CD4-positive, alpha-beta T cell treated with Interleukin-15 for 1 hour (primary cell): ENCODE results near the gene RAB6B.

Experiments used
- DNase-seq: peaks from one replicate; pipeline ENCODE4 v3.0.0-alpha.2; 2020

RAB6B gene

DNA sequence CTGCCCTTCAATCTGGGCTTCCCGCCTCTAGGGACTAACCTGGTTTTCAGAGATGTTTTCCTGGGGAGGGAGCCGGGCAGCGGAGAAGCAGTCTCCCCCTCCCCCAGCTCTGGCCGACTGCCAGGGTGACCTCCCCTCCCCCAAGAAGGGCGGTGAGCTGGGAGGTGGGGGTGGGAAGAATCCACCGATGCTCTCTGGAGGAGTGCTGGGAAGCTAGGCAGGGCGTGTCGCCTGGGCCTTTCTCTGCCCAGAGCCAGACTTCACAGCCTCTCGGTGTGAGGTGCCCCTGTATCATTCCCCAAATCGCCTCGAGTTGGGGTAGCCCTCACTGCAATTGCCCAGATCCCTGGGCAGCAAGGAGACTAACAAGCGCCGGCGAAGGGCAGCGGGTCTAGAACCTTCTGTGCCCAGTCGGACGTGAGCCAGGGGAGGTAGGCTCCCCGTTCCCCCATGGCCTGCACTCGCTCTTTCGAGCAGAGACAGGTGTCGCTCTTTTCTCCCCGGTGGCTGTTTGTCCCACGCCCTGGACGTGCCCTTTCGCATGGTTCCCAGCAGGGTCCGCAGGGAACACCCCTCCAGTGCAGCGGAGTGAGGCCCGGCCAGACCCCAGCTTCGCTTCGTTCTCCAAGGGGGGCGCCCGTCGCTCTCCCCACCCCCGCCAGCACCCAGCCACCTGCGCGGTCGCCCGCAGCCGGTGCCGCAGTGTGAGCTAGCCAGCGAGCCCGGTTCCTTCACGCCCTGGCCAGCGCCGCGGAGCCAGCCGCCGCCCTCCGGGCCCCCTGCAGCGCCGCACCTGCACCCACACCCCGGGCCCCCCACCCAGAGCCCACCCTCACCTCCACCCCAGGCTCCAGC, 1.1 kb downstream of the RAB6B start:
- no peak for DNase-seq

GRCh38 chr3:133893683-133894352, 1.9 kb downstream of the RAB6B start:
- DNase-seq = no peak

GRCh38 chr3:133892541-133893231, 3.0 kb downstream of the RAB6B start:
- DNase-seq = no peak

DNA sequence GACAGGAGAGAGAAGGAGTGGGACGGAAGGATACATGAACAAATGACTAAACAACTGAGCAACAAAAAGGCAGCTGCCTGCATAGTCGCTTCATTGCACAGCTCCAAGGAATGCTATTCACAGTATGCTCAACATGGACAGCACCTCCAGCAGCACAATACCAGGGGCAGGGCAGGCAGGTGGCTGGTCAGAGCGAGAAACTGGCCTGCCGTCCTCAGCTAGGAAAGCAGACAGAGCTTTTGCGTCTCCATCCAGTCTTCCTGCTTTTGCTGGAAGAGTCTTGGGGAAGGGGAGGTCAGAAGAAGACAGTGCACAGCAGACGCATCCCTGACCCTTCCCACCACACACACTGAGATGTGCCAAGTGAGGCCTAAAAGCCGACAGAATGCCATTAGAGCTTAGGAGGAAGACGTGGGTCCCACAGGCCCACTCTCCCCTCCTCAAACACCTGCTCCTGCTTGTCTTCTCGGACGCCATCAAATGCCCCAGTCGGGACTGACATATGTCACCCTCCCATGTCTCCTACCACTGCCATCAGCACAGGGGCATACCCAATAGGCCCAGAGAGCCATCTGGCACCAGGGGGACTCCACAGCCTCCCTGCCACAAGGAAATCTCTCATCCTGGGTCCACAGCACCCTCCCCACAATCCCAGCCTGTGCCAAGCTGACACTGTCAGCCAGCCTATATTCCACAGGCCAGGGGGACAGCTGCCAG, 3.9 kb downstream of the RAB6B start:
- no peak for DNase-seq

GRCh38 chr3:133890972-133891644, 4.6 kb downstream of the RAB6B start:
- DNase-seq = no peak

DNA sequence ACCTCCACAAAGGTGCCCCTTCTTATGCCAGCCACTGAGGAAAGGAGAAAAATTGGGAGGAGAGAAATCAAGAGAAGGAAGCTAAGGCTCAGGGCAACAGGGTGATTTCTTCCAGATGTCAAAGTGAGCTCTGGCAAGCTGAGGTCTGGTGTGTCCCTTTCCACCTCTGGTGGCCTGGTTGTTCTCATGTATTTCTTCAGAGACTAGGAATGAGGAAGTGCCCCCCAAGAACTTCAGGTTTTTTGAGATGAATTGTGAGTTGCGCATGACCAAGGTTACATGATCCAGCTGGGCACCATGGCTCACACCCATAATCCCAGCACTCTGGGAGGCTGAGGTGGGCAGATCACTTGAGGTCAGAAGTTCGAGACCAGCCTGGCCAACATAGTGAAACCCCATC, 5.6 kb downstream of the RAB6B start:
- DNase-seq = no peak

- no peak for DNase-seq
Observed at GRCh38 chr3:133888726-133889340, 6.8 kb downstream of the RAB6B start.

DNA sequence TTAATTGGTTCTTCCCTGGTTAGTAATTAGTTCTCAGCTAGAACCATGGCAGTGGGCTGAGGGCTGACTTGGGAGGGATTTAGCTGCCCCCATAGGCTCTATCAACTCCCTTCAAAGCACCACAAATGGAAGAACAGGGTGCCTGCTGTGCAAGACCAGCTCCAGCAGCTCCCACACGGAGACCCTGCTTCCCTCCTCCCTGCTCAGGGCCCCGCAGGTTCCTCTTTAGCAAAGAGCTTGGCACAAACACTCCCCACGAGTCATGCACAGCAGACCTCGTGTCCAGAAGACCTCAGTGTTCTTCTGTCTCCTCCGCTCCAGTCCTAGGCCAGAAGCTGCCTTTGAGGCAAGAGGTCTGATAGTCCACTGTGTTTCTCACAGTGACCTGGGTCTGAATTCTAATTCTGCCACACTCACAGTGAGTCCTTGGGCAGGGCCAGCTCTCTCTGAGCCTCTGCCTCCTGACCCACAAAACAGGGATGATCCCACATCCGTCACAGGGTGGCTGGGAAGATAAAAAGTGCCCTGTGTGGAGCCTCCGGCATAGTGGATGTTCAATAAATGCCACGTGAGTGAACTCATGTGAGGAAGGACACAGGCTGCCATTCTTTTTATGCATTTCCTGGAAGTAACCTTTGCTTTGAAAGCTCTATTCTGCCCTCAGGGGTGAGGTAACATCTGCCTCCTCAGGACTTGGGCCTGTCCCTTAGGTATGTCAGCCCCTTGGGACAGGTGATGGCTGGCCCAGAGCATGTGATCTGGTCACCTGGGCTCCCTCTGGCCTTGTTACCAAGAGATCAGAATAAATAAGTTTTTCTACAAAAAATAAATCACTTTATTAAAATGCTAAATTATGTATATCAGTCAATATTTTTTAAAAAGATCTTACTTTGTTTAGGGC, 7.6 kb downstream of the RAB6B start:
- DNase-seq = no peak

- no peak for DNase-seq
Observed at GRCh38 chr3:133887074-133887802, 8.4 kb downstream of the RAB6B start.

- no peak for DNase-seq
Observed at GRCh38 chr3:133886031-133886722, 9.5 kb downstream of the RAB6B start.

- no peak for DNase-seq
Observed at GRCh38 chr3:133884887-133885711, 10.6 kb downstream of the RAB6B start.

DNA sequence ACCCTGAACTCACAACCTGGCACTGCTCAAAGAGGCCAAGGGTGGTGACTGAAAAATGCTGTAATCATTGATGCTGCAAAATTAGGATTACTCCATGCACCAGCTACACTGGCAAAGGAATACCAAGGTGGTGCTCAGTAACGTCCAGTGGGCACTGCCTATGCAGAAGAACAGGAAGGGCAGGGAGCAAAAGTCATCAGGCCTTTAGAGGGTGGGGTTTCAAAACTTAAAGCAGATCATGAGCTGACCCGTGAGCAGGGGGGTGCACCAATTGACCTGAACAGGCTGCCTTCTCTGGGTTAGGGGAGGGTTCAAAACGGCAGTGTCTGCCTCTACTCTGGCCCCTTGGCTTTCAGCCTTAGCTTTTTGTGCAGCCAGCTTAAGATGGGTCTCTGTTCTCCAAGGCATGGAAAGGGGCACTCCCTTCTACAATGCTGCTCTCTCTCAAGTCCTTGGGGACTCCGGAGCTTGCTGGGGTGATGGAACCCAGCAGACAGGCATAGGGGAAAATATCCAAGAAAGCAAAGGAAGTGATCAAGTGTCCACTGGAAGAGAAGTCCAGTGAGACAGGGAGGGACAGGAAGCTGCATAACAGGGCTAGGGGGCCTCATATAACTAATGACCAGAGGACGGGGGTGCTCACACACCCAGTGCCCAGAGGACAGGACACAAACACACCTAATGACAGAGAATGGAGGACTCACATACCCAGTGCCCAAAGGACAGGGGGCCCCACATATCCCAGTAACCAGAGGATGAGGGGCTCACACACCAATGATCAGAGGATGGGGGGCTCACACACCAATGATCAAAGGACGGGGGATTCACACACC, 11.4 kb downstream of the RAB6B start:
- no peak for DNase-seq

DNA sequence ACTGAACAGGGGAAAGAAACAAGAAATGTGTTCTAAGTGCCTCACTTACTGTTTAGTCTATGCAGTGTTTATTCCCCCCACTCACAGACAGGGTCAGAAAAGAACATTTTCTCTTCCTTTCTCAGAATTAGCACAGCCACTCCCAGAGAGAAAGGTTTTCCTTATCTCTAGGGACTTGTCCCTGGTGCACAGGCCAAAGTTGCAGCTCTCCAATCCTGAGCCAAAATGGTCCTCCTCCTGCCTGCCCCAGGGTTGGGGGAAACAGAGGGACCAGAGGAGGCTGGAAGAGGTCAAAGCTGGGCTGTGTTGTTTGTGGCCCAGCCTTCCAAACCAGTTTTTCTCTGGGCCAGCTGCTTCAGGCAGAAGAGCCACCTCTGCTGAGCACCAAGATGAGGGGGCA, 12.0 kb downstream of the RAB6B start:
- no peak for DNase-seq

- no peak for DNase-seq
Observed at GRCh38 chr3:133882986-133883586, 12.6 kb downstream of the RAB6B start.

- no peak for DNase-seq
Observed at GRCh38 chr3:133881939-133882825, 13.5 kb downstream of the RAB6B start.

- DNase-seq = no peak
Observed at GRCh38 chr3:133881492-133881891, 14.2 kb downstream of the RAB6B start.
